ENCODE data around the gene FAM124B. TPM values are rescaled to one million over a fixed set of nuclear protein-coding genes. Genes with fewer than 3 reads are reported as not detected.

Gene FAM124B
- total RNA-seq, 4 donors from 2014 or later, result 0.41 to 0.95 (median 0.60) TPM; not detected in 1

GRCh38 chr2:224328798-224329197, 73.1 kb downstream of the FAM124B start:
- 69 to 73% methylated on average over 3 of the region's 3 CpGs for WGBS, 2 donors (ENCODE audit: low coverage in 1 of 2)
- H3K27ac ChIP-seq, result no peak overlapping the region
- no peaks in the 10 kb centered on the region for H3K36me3 ChIP-seq
- intact Hi-C loops (cut with DNase I; ENCODE audit: low total_unique reads) (no loop called here), in situ Hi-C loops (cut with MboI; ENCODE audit: low pct_ligation_motif_present in 1 of 4, low pct_unique_long_range_greater_than_20kb in 1 of 4, low sequenced_read_pairs in 3 of 4) (no loop called here)
- no peaks in the 10 kb centered on the region for H3K9me3 ChIP-seq
- no peak for DNase-seq
- no peaks in the 10 kb centered on the region for H3K27me3 ChIP-seq
- no peak for TF ChIP-seq EP300 (IDR thresholded peaks at IDR 0.05; ENCODE audit: low read depth)
- TF ChIP-seq CTCF (IDR thresholded peaks at IDR 0.05), result no peak
- TF ChIP-seq POLR2A (IDR thresholded peaks at IDR 0.05), result no peak
- TF ChIP-seq POLR2AphosphoS5 (IDR thresholded peaks at IDR 0.05), result no peak
- no peak overlapping the region for H3K4me3 ChIP-seq
- H3K4me1 ChIP-seq, result no peaks in the 10 kb centered on the region

Other genes starting within 250 kb of the FAM124B start
- 100 to 1,000 TPM in 1 of 4 donors, 10 to 100 TPM in 3; 18.5 to 104 (median 57.9) TPM for gene CUL3, start 183.3 kb upstream of the FAM124B start, total RNA-seq